WTC11 (cell line): Measurements from ENCODE around the gene UBE3C.

ENCODE experiments used
- CTCF ChIP-seq: fragments of 200-600 bp; IDR thresholded peaks from 2 replicates; pipeline ENCODE4 v1.8.0; 2022; ENCODE audit warnings: antibody characterized with exemption
- FOXK1 ChIP-seq: sonication (generic); formaldehyde crosslinking; IDR thresholded peaks from 2 replicates; pipeline ENCODE4 v1.8.0; 2022; ENCODE audit warnings: mild to moderate bottlenecking, moderate library complexity, missing genetic modification reagents
- FOXP1 ChIP-seq: sonication (generic); formaldehyde crosslinking; IDR thresholded peaks from 2 replicates; pipeline ENCODE4 v1.8.0; 2022; ENCODE audit warnings: missing genetic modification reagents, mild to moderate bottlenecking, moderate library complexity, borderline replicate concordance
- FOXP4 ChIP-seq: sonication (generic); formaldehyde crosslinking; IDR thresholded peaks from 2 replicates; pipeline ENCODE4 v1.8.0; 2022; ENCODE audit warnings: mild to moderate bottlenecking, missing genetic modification reagents
- MYBL2 ChIP-seq: sonication (generic); formaldehyde crosslinking; IDR thresholded peaks from 2 replicates; pipeline ENCODE4 v1.8.1; 2023; ENCODE audit warnings: mild to moderate bottlenecking, moderate library complexity, missing genetic modification reagents
- NFYB ChIP-seq: sonication (generic); formaldehyde crosslinking; conservative IDR thresholded peaks from 2 replicates; pipeline ENCODE4 v1.8.0; 2022; ENCODE audit warnings: low read depth, missing genetic modification reagents
- SMAD3 ChIP-seq: sonication (generic); formaldehyde crosslinking; IDR thresholded peaks from 2 replicates; pipeline ENCODE4 v1.8.0; 2022; ENCODE audit warnings: missing genetic modification reagents, mild to moderate bottlenecking, borderline replicate concordance
- USF2 ChIP-seq: sonication (generic); formaldehyde crosslinking; IDR thresholded peaks from 2 replicates; pipeline ENCODE4 v1.8.1; 2023; ENCODE audit warnings: mild to moderate bottlenecking, missing genetic modification reagents, moderate library complexity
- ZBTB21 ChIP-seq: sonication (generic); formaldehyde crosslinking; IDR thresholded peaks from 2 replicates; pipeline ENCODE4 v1.8.1; 2023; ENCODE audit warnings: mild to moderate bottlenecking, missing genetic modification reagents, borderline replicate concordance

GRCh38 chr7:157121184-157121715 is 17.5 kb upstream of the UBE3C start:
- TF ChIP-seq USF2 (CRISPR knock-in tag) (no peak), NFYB (CRISPR knock-in tag) (no peak), ZBTB21 (no peak), CTCF (no peak), FOXP1 (CRISPR knock-in tag) (no peak), FOXK1 (CRISPR knock-in tag) (no peak), FOXP4 (no peak), SMAD3 (CRISPR knock-in tag) (no peak), MYBL2 (CRISPR knock-in tag) (no peak)
